Measurements from ENCODE around the gene LIMCH1.
"Not testable (repeated sequence)": the region's sequence is repeated elsewhere in the genome, so short reads cannot be mapped to it uniquely, and the experiment has no call there.

The LIMCH1 gene

DNA sequence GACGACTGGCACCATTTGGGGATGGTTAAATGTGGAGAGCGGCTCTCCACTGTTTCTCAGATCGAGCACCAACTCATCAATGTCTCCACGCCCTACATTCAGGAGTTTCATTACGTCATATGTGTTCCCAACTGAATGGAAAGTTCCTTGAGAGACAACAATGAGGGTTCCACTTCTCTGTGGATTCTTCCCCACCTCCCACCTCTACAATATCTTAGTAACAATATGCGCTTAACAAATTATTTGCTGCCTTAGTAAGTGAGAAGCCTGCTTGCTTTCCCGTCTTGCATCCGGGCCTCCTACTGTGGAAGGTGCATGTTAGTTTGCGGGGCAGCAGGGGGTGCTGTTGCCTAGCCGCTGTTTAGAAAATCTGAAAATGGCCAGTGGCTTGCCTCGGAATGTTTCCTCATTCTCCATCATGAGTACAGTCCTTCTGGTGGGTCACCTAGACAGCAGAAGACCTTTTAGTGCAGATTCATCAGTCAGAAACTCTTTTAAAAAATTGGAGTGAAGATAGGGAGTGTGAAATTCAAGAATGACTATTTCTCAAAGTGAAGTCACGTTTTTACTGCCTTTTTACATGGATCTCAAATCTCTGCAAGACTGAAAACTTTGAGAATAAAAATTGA, 154.9 kb downstream of the LIMCH1 start:
- no peak for DNase-seq

DNA sequence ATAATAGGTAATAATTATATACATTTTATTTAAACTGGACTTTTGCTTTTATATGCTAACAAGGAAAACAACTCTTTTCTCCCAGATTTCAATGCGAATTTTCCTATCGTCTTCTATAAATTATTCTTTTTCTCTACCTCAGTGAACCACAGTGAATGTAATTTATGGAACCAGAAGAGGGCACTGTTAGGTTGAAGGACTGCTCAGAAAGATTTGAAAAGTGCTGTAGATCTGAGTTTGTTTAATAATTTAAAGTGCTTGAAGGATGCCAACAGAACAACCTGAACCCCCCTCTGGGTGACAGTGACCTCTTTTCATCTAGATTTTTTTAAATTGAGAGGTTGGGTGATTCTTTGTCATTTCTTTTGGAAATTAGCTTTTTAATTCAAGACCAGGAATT, 155.7 kb downstream of the LIMCH1 start:
- no peak for DNase-seq

GRCh38 chr4:41696131-41696530, 158.2 kb downstream of the LIMCH1 start:
- no peak for DNase-seq

- no peak for DNase-seq
These were observed 158.8 kb downstream of the LIMCH1 start for GRCh38 chr4:41696763-41697162.

GRCh38 chr4:41701983-41702382, 164.0 kb downstream of the LIMCH1 start:
- no peak for DNase-seq

GRCh38 chr4:41702770-41703169, 164.8 kb downstream of the LIMCH1 start:
- DNase-seq, result no peak

GRCh38 chr4:41703785-41704184, 165.8 kb downstream of the LIMCH1 start:
- DNase-seq, result no peak

DNA sequence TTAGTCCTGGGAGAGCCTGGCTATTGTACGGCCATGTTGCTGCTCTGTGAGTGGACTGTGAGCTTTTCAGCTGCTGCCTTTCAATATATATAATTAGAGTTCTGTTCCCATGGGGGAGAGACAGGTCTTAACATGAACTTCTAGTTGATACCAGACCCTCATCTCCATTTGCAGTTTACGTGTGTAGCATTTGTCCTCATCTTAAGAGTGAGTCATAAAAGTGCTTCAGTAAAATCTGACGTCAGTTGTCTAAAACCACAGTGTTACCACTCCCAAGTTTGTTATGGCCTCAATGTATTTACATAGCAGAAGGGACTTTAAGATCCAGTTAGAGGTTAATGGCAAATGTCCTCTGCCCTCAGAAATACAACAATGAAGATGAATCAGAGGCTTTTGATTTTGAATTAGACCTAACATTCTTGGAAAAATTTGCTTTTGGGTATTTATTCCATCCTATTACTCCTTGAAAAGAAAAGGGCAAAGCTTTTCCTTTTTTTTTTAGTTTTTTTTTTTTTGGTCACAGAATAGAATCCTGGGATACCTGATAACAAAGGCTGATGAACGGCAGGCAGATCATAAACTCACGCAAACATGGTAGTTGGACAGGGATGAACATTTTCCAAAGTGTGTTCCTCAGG, 172.0 kb downstream of the LIMCH1 start:
- DNase-seq, result no peak

DNA sequence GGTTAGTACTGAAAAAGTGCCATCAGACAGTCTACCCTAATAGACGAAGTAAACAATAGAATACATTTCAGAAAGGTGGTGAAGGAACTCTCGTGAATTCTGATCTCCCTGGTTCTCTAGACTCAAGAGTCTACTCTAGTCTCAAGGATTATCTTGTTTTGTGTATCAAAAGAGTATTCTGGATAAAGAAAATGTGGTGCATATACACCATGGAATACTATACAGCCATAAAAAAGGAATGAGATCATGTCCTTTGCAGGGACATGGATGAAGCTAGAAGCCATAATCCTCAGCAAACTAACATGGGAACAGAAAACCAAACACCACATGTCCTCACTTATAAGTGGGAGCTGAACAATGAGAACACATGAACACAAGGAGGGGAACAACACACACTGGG, 173.7 kb downstream of the LIMCH1 start:
- not testable (repeated sequence) for DNase-seq

- DNase-seq, result no peak
These were observed 174.5 kb downstream of the LIMCH1 start for GRCh38 chr4:41712425-41712824.

- no peak for DNase-seq
These were observed 175.8 kb downstream of the LIMCH1 start for GRCh38 chr4:41713768-41714167.

- no peak for DNase-seq
These were observed 176.5 kb downstream of the LIMCH1 start for GRCh38 chr4:41714364-41715000.

DNA sequence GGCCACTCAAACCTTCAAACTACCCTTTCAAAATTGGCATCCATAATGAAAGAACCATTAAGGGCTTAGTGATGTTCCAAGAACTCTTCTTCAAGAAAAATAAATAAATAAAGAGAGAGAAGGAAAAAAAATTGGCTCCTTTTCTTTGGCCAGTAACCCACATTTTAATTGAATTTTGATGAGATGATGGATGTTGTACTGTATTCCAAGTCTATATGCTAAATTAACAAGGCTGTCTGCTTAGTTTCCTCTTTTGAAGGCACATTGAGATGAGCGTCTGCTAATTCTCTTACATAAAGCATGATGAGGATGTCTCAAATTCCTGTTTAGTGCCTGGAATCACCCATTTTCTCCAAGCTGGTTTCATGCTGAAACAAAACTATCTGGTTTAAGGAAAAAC, 177.2 kb downstream of the LIMCH1 start:
- no peak for DNase-seq

DNA sequence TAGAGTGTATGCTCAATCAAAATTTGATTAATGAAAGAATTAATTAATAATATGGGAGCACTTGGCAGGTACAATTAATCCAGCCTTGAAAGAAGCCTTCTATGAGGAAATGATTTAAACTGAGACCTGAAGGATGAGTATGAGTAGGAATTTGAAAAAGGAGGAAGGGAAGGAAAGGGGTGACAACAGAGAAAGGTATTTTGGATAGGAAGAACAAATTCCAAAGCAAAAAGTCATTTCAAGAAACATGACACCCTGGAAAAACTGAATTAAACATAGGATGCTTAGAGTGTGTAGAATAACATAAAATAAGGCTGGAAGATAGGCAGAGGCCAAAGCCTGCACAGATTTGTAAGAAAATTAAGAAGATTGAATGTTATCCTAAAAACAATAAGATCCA, 180.9 kb downstream of the LIMCH1 start:
- DNase-seq, result no peak

DNA sequence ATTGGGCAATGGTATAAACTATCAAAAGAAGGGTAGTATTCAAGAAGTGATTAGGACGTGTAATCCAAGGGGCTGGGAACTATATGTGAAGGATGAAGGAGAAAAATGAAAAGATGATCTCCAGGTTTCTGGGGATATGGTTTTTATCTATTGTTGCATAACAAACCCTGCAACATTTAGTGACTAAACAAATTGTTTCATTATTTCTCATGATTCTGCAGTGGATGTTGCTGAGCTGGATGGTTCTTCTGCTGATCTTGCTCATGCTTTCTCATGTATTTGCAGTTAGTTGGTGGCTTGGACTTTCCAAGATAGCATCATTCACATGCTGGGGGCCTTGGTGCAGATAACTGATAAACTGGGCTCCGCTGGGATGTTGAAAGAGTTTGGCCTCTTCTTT, 181.5 kb downstream of the LIMCH1 start:
- no peak for DNase-seq

- no peak for DNase-seq
These were observed 184.2 kb downstream of the LIMCH1 start for GRCh38 chr4:41722181-41722580.

GRCh38 chr4:41723286-41723685, 185.3 kb downstream of the LIMCH1 start:
- DNase-seq, result no peak

DNA sequence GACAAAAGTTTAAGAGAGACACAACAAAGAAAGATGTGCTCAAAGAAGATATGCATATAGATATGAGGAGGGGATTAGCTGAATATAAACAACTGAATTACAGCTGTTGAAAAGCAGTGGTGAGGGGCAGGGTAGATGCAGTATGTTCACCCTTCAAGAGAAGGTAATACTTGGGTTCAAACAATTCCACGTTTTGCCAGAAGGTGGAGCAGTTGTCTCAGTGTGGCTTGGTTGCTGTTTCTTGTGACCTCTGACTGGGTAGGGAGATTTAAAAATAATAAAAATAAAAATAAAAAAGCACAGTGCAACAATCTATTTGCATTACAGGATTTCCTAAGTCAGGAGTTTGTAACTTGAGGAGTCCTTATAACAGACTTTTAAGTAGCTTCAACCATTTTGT, 187.3 kb downstream of the LIMCH1 start:
- DNase-seq, result no peak

- no peak for DNase-seq
These were observed 190.1 kb downstream of the LIMCH1 start for GRCh38 chr4:41727861-41728572.

GRCh38 chr4:41728573-41728913, 190.6 kb downstream of the LIMCH1 start:
- DNase-seq, result no peak

- DNase-seq, result no peak
These were observed 193.7 kb downstream of the LIMCH1 start for GRCh38 chr4:41731569-41732126.

DNA sequence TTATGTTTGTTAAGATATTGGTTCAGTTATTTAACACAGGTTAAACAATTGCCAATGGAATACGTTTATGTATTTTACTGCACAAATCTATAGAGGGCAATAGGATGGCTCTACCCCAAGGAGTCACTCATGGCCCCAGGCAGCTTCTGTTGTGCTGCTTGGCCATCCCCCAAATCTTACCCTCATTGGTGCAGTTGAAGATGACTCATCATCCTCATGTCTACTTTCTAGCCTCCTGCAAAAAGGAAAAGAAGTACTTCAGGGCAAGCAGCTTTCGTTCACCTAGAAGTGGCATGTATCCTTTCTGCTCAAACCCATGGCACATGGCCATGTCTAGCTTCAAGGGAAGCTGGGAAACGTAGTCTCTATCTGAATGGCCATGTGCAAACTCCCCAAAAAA, 196.4 kb downstream of the LIMCH1 start:
- no peak for DNase-seq

DNA sequence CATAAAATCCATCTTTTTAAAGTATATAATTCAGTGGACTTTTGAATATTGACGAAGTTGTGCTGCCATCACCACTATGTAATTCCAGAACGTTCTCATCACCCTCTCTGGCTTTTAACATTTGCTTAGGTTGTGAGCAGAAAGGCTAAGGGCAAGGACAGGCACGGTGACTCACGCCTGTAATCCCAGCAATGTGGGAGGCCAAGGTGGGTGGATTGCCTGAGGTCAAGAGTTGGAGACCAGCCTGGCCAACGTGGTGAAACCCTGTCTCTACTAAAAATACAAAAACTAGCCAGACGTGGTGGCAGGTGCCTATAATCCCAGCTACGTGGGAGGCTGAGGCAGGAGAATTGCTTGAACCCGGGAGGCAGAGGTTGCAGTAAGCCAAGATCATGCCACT, 199.5 kb downstream of the LIMCH1 start:
- not testable (repeated sequence) for DNase-seq

- DNase-seq, result no peak
These were observed 203.4 kb downstream of the LIMCH1 start for GRCh38 chr4:41741354-41741753.
